ENCODE results near the gene MRPL23. TPM values are rescaled to one million over a fixed set of nuclear protein-coding genes. Genes with fewer than 3 reads are reported as not detected.

The MRPL23 gene
- polyA plus RNA-seq (ENCODE audit: insufficient read length in 3 of 3) = 10 to 100 TPM; 51.8 to 80.0 (median 53.8) TPM
- long read RNA-seq, donor 1, transcript MRPL23-205 (5 exons, 736 nt) = major isoform, 60 of 60 reads
- long read RNA-seq, donor 1, partial matches to known transcripts = 0 of 60 reads
- long read RNA-seq, donor 1, other reads (novel, unspliced or antisense) = 0 of 60 reads
- long read RNA-seq, donor 2, transcript MRPL23-205 (5 exons, 736 nt) = major isoform, 60 of 66 reads
- long read RNA-seq, donor 2, partial matches to known transcripts = 5 of 66 reads
- long read RNA-seq, donor 2, other reads (novel, unspliced or antisense) = 0 of 66 reads
- long read RNA-seq, donor 3, transcript MRPL23-205 (5 exons, 736 nt) = major isoform, 45 of 51 reads
- long read RNA-seq, donor 3, partial matches to known transcripts = 6 of 51 reads
- long read RNA-seq, donor 3, other reads (novel, unspliced or antisense) = 0 of 51 reads
- long read RNA-seq, donor 4, transcript MRPL23-205 (5 exons, 736 nt) = major isoform, 47 of 58 reads
- long read RNA-seq, donor 4, partial matches to known transcripts = 10 of 58 reads
- long read RNA-seq, donor 4, other reads (novel, unspliced or antisense) = 0 of 58 reads
- long read RNA-seq, donor 5, transcript MRPL23-205 (5 exons, 736 nt) = major isoform, 34 of 39 reads
- long read RNA-seq, donor 5, partial matches to known transcripts = 5 of 39 reads
- long read RNA-seq, donor 5, other reads (novel, unspliced or antisense) = 0 of 39 reads
- long read RNA-seq, donor 6, transcript MRPL23-205 (5 exons, 736 nt) = major isoform, 45 of 1,995 reads
- long read RNA-seq, donor 6, partial matches to known transcripts = 1,245 of 1,995 reads
- long read RNA-seq, donor 6, other reads (novel, unspliced or antisense) = 703 of 1,995 reads
- long read RNA-seq, donor 7, transcript MRPL23-205 (5 exons, 736 nt) = major isoform, 56 of 4,547 reads
- long read RNA-seq, donor 7, partial matches to known transcripts = 3,472 of 4,547 reads
- long read RNA-seq, donor 7, other reads (novel, unspliced or antisense) = 1,018 of 4,547 reads
- long read RNA-seq, donor 8, transcript MRPL23-205 (5 exons, 736 nt) = major isoform, 10 of 10 reads
- long read RNA-seq, donor 8, partial matches to known transcripts = 0 of 10 reads
- long read RNA-seq, donor 8, other reads (novel, unspliced or antisense) = 0 of 10 reads
- long read RNA-seq, donor 9, transcript MRPL23-205 (5 exons, 736 nt) = major isoform, 70 of 78 reads
- long read RNA-seq, donor 9, partial matches to known transcripts = 6 of 78 reads
- long read RNA-seq, donor 9, other reads (novel, unspliced or antisense) = 0 of 78 reads
- long read RNA-seq, donor 10, transcript MRPL23-205 (5 exons, 736 nt) = major isoform, 44 of 3,086 reads
- long read RNA-seq, donor 10, partial matches to known transcripts = 2,983 of 3,086 reads
- long read RNA-seq, donor 10, other reads (novel, unspliced or antisense) = 59 of 3,086 reads
- long read RNA-seq, donor 11, transcript MRPL23-205 (5 exons, 736 nt) = major isoform, 37 of 37 reads
- long read RNA-seq, donor 11, partial matches to known transcripts = 0 of 37 reads
- long read RNA-seq, donor 11, other reads (novel, unspliced or antisense) = 0 of 37 reads
- long read RNA-seq, donor 12, transcript MRPL23-205 (5 exons, 736 nt) = major isoform, 85 of 3,878 reads
- long read RNA-seq, donor 12, partial matches to known transcripts = 3,557 of 3,878 reads
- long read RNA-seq, donor 12, other reads (novel, unspliced or antisense) = 233 of 3,878 reads
- long read RNA-seq, donor 13, transcript MRPL23-205 (5 exons, 736 nt) = major isoform, 42 of 44 reads
- long read RNA-seq, donor 13, partial matches to known transcripts = 0 of 44 reads
- long read RNA-seq, donor 13, other reads (novel, unspliced or antisense) = 0 of 44 reads
- long read RNA-seq, donor 14 = 0 reads
- long read RNA-seq, donor 15, transcript MRPL23-205 (5 exons, 736 nt) = major isoform, 73 of 3,824 reads
- long read RNA-seq, donor 15, partial matches to known transcripts = 3,384 of 3,824 reads
- long read RNA-seq, donor 15, other reads (novel, unspliced or antisense) = 365 of 3,824 reads
- long read RNA-seq, donor 16, transcript MRPL23-205 (5 exons, 736 nt) = major isoform, 51 of 54 reads
- long read RNA-seq, donor 16, partial matches to known transcripts = 0 of 54 reads
- long read RNA-seq, donor 16, other reads (novel, unspliced or antisense) = 0 of 54 reads

GRCh38 chr11:1946812-1947484, at the start of gene MRPL23:
Gene MRPL23 (plus strand): TSS chr11:1947332. CDS start chr11:1947363, 31 bp downstream.
- no peak for DNase-seq

DNA sequence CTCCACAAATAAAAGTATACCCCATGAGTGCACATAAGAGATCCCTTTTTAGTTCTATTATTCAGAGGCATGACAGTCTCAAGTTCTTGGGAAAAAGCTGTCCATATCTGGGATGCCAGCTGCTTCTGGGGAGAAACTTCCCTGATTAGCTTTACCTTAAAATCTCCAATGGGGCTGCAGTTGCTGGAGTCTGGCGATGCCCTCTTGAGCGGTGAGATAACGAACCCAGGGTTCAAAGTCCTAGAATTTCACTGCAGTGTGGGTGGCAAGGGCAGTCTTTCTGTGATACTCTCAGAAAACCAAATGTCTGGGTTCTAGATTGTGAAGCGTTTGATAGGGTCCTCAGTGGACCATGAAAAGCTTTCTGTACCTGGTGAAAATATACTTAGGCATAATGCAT, 48.0 kb upstream of the MRPL23 start:
- DNase-seq = no peak

GRCh38 chr11:1899686-1900085, 47.4 kb upstream of the MRPL23 start:
- DNase-seq = no peak

DNA sequence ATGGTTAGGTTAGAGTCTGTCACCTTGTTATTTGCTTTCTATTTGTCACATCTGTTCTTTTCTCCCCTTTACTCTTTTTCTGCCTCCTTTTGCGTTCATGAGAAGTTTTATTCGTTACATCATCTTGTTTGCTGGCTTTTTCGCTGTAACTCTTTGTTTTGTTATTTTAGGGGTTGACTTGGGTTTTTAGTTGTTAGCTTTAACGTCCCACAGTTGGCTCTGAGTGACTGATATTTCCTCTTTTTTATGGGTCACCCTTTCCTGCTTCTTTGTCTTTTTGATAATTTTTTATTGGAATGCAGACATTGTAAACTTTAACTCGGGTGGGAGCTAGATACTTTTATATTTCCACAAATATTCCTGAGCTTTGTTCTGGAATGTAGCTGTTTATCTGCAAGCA, 41.0 kb upstream of the MRPL23 start:
- DNase-seq = peak; percentile 49

DNA sequence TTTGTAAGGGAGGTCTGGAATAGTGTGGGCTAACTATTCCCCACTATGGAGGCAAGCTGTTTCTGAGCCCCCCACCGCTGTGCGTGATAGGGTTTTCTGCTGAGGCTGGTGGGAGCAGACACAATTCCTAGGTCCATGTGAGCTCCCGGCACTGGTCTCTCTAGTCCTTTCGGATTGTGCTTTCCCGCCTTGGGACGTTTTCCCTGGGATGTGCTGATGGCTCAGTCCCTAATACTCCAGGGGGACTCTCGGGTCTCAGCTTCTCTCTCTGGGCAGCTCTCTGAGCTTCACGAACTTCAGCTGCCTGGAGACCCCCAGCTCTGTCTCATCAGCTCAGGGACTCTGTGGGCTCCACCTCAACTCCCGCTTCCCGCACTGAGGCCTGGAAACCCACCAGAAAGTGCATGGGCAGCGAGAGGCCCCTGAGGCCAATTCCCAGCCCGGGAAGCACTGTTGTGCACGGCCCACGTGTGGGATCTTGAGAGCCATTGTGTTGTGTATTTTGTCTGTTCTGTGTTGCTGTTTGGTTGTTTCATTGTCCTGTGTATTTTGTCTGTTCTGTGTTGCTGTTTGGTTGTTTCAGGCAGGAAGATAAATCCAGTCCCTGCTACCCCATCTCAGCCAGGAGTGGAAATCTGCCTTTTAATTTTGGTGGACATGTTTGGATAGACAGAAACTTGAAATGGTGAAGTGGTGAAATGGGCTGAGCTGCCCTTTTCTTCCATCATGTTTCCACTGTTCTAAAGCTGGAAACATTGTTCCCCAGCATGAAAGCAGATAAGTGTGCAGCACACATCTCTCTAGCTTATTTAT, 40.3 kb upstream of the MRPL23 start:
- DNase-seq = no peak

- DNase-seq = peak; percentile 65
Observed at GRCh38 chr11:1908618-1909017, 38.5 kb upstream of the MRPL23 start.

DNA sequence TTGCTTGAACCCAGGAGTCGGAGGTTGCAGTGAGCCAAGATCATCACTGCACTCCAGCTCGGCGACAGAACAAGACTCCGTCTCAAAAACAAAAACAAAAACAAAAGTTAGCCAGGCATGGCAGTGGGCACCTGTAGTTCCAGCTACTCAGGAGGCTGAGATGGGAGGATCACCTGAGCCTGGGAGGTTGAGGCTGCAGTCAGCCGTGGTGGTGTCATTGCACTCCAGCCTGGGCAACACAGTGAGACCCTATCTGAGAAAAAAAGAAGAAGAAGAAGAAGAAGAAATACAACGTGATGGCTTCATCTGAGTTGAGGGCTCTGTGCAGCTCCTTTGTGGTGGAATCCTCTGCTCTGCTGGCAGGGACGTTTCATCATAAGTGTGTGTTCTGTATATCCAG, 37.6 kb upstream of the MRPL23 start:
- DNase-seq = no peak

- DNase-seq = no peak
Observed at GRCh38 chr11:1912289-1912878, 34.7 kb upstream of the MRPL23 start.

DNA sequence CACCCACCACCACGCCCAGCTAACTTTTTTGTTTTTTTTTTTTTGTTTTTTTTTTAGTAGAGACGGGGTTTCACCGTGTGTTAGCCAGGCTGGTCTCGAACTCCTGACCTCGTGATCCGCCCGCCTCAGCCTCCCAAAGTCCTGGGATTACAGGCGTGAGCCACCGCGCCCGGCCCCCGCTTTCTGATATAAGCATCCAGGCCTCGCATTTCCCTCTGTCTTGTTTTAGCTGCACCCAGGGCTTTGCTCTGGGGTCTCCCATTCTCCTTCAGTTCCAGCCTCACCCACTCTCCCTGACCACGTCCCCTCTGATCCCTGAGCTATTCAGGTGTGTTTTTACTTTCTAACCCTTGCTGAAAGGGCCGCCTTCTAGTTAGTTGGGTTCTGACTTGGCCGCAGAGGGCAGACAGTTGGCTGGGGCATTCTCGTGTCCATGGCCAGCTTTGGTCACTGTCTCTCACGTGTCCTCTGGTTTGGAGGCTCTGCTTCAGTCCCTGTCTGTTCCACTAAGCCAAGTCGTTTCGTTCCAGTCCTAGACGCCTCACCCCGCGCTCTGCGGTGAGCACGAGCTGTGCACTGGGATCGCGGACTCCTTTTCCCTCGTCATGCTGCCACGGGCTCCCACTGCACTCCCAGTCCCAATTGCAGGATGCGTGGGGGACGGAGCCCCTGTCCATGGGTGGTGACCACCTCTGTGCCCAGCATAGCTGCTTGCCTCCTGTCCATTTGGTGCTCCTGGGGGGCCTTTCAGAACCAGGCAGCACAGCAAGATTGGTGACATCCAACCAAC, 33.7 kb upstream of the MRPL23 start:
- DNase-seq = no peak

GRCh38 chr11:1915795-1916131, 31.4 kb upstream of the MRPL23 start:
- DNase-seq = no peak

GRCh38 chr11:1916132-1916985, 30.8 kb upstream of the MRPL23 start:
- no peak for DNase-seq

GRCh38 chr11:1916986-1917522, 30.1 kb upstream of the MRPL23 start:
- DNase-seq = no peak

GRCh38 chr11:1917523-1918435, 29.4 kb upstream of the MRPL23 start:
- DNase-seq = no peak

DNA sequence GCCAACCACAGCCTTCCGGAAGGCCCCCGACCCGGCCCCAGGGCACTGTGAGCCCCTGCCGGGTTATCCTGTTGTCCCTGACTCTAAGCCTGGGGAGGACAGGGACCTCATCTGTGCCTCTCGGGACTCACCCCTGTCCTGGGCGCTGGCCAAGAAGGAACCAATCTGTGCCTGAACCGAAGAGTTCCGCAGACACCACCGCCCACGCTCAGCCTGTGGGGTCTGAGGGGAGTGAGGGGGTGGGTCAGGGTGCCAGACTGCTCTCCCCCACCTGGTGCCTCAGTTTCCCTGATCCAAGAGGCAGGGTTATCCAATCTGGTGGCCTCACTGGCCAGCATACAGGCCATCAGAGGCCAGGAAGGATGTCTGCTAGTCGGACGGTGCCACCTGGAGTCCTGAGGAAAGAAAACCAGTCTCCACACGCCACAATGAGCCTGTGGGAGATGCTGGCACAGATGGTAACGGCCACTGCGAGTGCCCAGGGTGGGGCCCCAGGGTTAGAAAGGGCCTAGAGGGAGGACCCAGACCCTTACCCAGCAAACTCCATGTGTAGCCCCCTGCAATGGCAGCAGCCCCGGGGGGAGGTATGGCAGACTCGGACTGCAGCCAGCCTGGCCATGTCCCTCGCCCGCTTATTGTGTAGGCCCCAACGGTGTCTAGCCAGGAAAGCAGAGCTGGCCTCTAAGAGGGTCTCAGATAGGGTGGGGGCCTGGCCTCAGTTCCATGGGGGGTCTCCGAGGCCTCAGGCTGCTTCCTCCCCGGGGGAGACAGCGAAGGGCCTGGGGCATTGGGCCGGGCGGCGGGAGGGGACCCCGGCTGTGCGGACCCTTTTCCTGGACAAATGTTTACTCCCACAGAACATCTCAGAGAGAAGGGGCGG, 28.5 kb upstream of the MRPL23 start:
- no peak for DNase-seq
